B cell (primary cell): Measurements from ENCODE around the gene PARK7. TPM values are rescaled to one million over a fixed set of nuclear protein-coding genes. Genes with fewer than 3 reads are reported as not detected.

ENCODE experiments used
- ATAC-seq: fragments of 200-7000 bp; cut with Tn5 transposase; one replicate; pipeline ENCODE4 v1.10.0; 2021; ENCODE audit warnings: low read depth, mild to moderate bottlenecking, moderate number of reproducible peaks, moderate library complexity
- CTCF ChIA-PET: fragments of 350-600 bp; sonication (Branson Sonifier 250); formaldehyde crosslinking; loops from one replicate; lab custom pipeline; 2021; ENCODE audit warnings: antibody characterized with exemption, inconsistent platforms; lab: Charles Lee
- POLR2A ChIA-PET: fragments of 350-600 bp; sonication (Branson Sonifier 250); formaldehyde crosslinking; loops from one replicate; lab custom pipeline; 2021; ENCODE audit warnings: antibody characterized with exemption; lab: Charles Lee
- DNase-seq: peaks from one replicate; pipeline ENCODE4 v3.0.0; 2013
- H2AFZ ChIP-seq: 2 replicates; pipeline ENCODE4 v1.6.1; 2012; ENCODE audit warnings: mild to moderate bottlenecking, low read depth, low read length; ENCODE audit not compliant: insufficient read depth, poor library complexity, severe bottlenecking
- H3K27ac ChIP-seq, 2 donors: 1 replicate in 1 of 2; 2 replicates in 1 of 2; pipeline ENCODE4 v1.5.1; 2012 to 2013; ENCODE audit warnings: low read length in 2 of 2, mild to moderate bottlenecking in 2 of 2, moderate library complexity in 1 of 2
- H3K27me3 ChIP-seq, 4 experiments: fragments of 200-600 bp in 1 of 4; sonication (generic) in 1 of 4; replicated peaks in 1 of 4; 1 replicate in 2 of 4; 2 replicates in 2 of 4; pipeline versions ENCODE4 v1.6.1 to v1.7.0; 2013 to 2016; ENCODE audit warnings: low read length in 3 of 4, mild to moderate bottlenecking in 2 of 4, mixed read lengths in 1 of 4, moderate library complexity in 1 of 4; ENCODE audit not compliant: insufficient read depth in 4 of 4, control insufficient read depth in 3 of 4; ENCODE audit errors: control extremely low read depth in 1 of 4
- H3K36me3 ChIP-seq, 2 experiments: replicated peaks in 1 of 2; 1 replicate in 1 of 2; 2 replicates in 1 of 2; pipeline versions ENCODE4 v1.6.1 to v1.7.1; 2013; ENCODE audit warnings: low read length in 1 of 2; ENCODE audit not compliant: insufficient read depth in 2 of 2, control insufficient read depth in 1 of 2; ENCODE audit errors: control extremely low read depth in 1 of 2, extremely low read depth in 1 of 2
- H3K4me1 ChIP-seq, 2 donors: fragments of 200-600 bp in 1 of 2; sonication (generic) in 1 of 2; 1 replicate in 1 of 2; 2 replicates in 1 of 2; pipeline versions ENCODE4 v1.5.1 to v1.6.1; 2013 to 2017; ENCODE audit warnings: low read length in 2 of 2; ENCODE audit not compliant: control insufficient read depth in 2 of 2, insufficient read depth in 2 of 2
- H3K4me2 ChIP-seq: replicated peaks from 2 replicates; pipeline ENCODE3; 2012; ENCODE audit warnings: mild to moderate bottlenecking, low read depth, low read length; ENCODE audit not compliant: poor library complexity, severe bottlenecking
- H3K4me3 ChIP-seq, 5 experiments: fragments of 200-600 bp in 1 of 5; sonication (generic) in 1 of 5; 1 replicate in 3 of 5; 2 replicates in 2 of 5; pipeline versions ENCODE4 v1.5.1 to v1.7.0; 2011 to 2016; ENCODE audit warnings: low read length in 4 of 5, mild to moderate bottlenecking in 4 of 5, low read depth in 2 of 5, control low read depth in 1 of 5, moderate library complexity in 1 of 5; ENCODE audit not compliant: insufficient read depth in 1 of 5; ENCODE audit errors: control extremely low read depth in 1 of 5, extremely low read depth in 1 of 5
- H3K79me2 ChIP-seq: fragments of 200-600 bp; sonication (generic); one replicate; pipeline ENCODE4 v1.6.0; 2016; ENCODE audit warnings: low read length; ENCODE audit not compliant: control insufficient read depth, insufficient read depth
- H3K9ac ChIP-seq: fragments of 200-600 bp; sonication (generic); 2 replicates; pipeline ENCODE4 v1.6.1; 2017; ENCODE audit warnings: mild to moderate bottlenecking, low read length, moderate library complexity
- H3K9me3 ChIP-seq, 3 donors: one replicate each; pipeline versions ENCODE4 v1.6.1 to v1.7.1; 2013; ENCODE audit warnings: low read length in 2 of 3; ENCODE audit not compliant: control insufficient read depth in 2 of 3, insufficient read depth in 1 of 3; ENCODE audit errors: control extremely low read depth in 1 of 3
- H4K20me1 ChIP-seq: 2 replicates; pipeline ENCODE4 v1.6.0; 2012; ENCODE audit warnings: mild to moderate bottlenecking, low read length; ENCODE audit not compliant: insufficient read depth, control insufficient read depth, poor library complexity, severe bottlenecking
- H3K27ac Mint-ChIP-seq: one replicate; pipeline ENCODE4 v1.8.0; 2021; ENCODE audit warnings: mixed read lengths
- H3K27me3 Mint-ChIP-seq: one replicate; pipeline ENCODE4 v1.8.0; 2021; ENCODE audit warnings: mixed read lengths
- H3K4me1 Mint-ChIP-seq: one replicate; pipeline ENCODE4 v1.8.0; 2021; ENCODE audit warnings: mixed read lengths
- H3K4me3 Mint-ChIP-seq: one replicate; pipeline ENCODE4 v1.8.0; 2021; ENCODE audit warnings: mixed read lengths
- H3K9me3 Mint-ChIP-seq: one replicate; pipeline ENCODE4 v1.8.0; 2022; ENCODE audit warnings: mixed read lengths; ENCODE audit not compliant: insufficient read depth
- CTCF ChIP-seq: fragments of 200-600 bp; IDR thresholded peaks from one replicate; pipeline ENCODE4 v1.8.0; 2022; ENCODE audit warnings: antibody characterized with exemption, mild to moderate bottlenecking
- EZH2 ChIP-seq: IDR thresholded peaks from 2 replicates; pipeline ENCODE4 v1.6.1; 2012; ENCODE audit warnings: borderline replicate concordance, low read depth, mild to moderate bottlenecking, moderate library complexity, low read length; ENCODE audit not compliant: insufficient read depth, poor library complexity, severe bottlenecking
- WGBS: methylation state at CpG from one replicate; pipeline ENCODE4 v1.1.5; 2013; ENCODE audit warnings: missing lambda C conversion rate; ENCODE audit not compliant: insufficient coverage; 5-methylcytosine and 5-hydroxymethylcytosine counted together
- intact Hi-C: fragments of 100-400 bp; cut with micrococcal nuclease; formaldehyde crosslinking; loops from one replicate; pipeline ENCODE4 v1.10.0; 2022
- polyA plus RNA-seq: library from polyadenylated mRNA; depleted of rRNA; stranded (reverse); fragments of >200 nt; gene quantifications from 2 replicates; pipeline ENCODE4 v1.2.3, GENCODE V29; 2012
- total RNA-seq, 2 donors: library from RNA; stranded (reverse); fragments of 120-200 nt in 1 of 2; gene quantifications; 1 replicate in 1 of 2; 2 replicates in 1 of 2; pipeline versions ENCODE4 v1.2.3 to v1.2.4, GENCODE V29; 2013 to 2022

PARK7 gene
- total and polyA plus RNA-seq, 2 donors (not counting 1 experiment from before 2014, with no cell fraction given): 63.9 to 118 TPM

- Histone ChIP-seq H3K4me3 (no peak overlapping the region), H3K4me2 (no peak overlapping the region), H3K9me3 (peaks cover 0 to 3% (median 0%) of the 10 kb centered on the region in 3 donors), H3K27ac (no peak overlapping the region), H3K27me3 (peaks cover 0 to 2% (median under 1%) of the 10 kb centered on the region in 4 experiments), H2AFZ (no peak overlapping the region), H3K79me2 (no peaks in the 10 kb centered on the region), H3K4me1 (no peaks in the 10 kb centered on the region), H4K20me1 (no peaks in the 10 kb centered on the region), H3K36me3 (no peaks in the 10 kb centered on the region), H3K9ac (no peak overlapping the region)
- no peak for DNase-seq
- no peak for ATAC-seq
- TF ChIP-seq EZH2 (no peak), CTCF (no peak)
- intact Hi-C loops: no loop called here
- Mint-ChIP-seq H3K4me3 (peak overlapping the region; percentile 92), H3K27ac (no peak overlapping the region), H3K4me1 (peaks cover 12% of the 10 kb centered on the region), H3K9me3 (no peaks in the 10 kb centered on the region), H3K27me3 (peaks cover 8% of the 10 kb centered on the region)
- CTCF ChIA-PET: interaction anchor here (0.8 to 2.0 kb wide), 5 partner anchors 8 to 243 kb away, joined by 3 to 6 read pairs (median 4); no protein-coding TSS in a partner anchor
- WGBS: 93% methylated on average over 3 of the region's 3 CpGs
- POLR2A ChIA-PET: no interaction called here
Observed at GRCh38 chr1:7912145-7912544, 49.4 kb upstream of the PARK7 start.

GRCh38 chr1:7912743-7913557, 48.6 kb upstream of the PARK7 start:
- Mint-ChIP-seq H3K4me1 (peaks cover 12% of the 10 kb centered on the region), H3K4me3 (peak overlapping the region; percentile 92), H3K27ac (peak overlapping the region; percentile 82), H3K27me3 (peaks cover 11% of the 10 kb centered on the region), H3K9me3 (no peaks in the 10 kb centered on the region)
- POLR2A ChIA-PET: no interaction called here
- Histone ChIP-seq H3K4me2 (no peak overlapping the region), H3K79me2 (no peaks in the 10 kb centered on the region), H3K4me1 (no peaks in the 10 kb centered on the region), H3K9ac (no peak overlapping the region), H3K36me3 (no peaks in the 10 kb centered on the region), H2AFZ (peak overlapping the region; percentile 19), H4K20me1 (no peaks in the 10 kb centered on the region), H3K27me3 (peaks cover 0 to 4% (median 2%) of the 10 kb centered on the region in 4 experiments), H3K4me3 (no peak overlapping the region), H3K9me3 (peaks cover 0 to 3% (median 0%) of the 10 kb centered on the region in 3 donors), H3K27ac (no peak overlapping the region)
- DNase-seq (no peak), ATAC-seq (peak; percentile 57)
- TF ChIP-seq EZH2 (no peak), CTCF (no peak)
- intact Hi-C loops: no loop called here
- 74% methylated on average over 13 of the region's 18 CpGs for WGBS
- CTCF ChIA-PET: interaction anchor here (0.8 to 2.0 kb wide), 7 partner anchors 9 to 245 kb away, joined by 3 to 6 read pairs (median 4); no protein-coding TSS in a partner anchor
